OCI-M1 (cell line): ENCODE data around the gene CCNQ.

Experiments used
- DNase-seq: peaks from one replicate; lab custom pipeline; 2025; lab: John Stamatoyannopoulos, UW

Gene CCNQ

DNA sequence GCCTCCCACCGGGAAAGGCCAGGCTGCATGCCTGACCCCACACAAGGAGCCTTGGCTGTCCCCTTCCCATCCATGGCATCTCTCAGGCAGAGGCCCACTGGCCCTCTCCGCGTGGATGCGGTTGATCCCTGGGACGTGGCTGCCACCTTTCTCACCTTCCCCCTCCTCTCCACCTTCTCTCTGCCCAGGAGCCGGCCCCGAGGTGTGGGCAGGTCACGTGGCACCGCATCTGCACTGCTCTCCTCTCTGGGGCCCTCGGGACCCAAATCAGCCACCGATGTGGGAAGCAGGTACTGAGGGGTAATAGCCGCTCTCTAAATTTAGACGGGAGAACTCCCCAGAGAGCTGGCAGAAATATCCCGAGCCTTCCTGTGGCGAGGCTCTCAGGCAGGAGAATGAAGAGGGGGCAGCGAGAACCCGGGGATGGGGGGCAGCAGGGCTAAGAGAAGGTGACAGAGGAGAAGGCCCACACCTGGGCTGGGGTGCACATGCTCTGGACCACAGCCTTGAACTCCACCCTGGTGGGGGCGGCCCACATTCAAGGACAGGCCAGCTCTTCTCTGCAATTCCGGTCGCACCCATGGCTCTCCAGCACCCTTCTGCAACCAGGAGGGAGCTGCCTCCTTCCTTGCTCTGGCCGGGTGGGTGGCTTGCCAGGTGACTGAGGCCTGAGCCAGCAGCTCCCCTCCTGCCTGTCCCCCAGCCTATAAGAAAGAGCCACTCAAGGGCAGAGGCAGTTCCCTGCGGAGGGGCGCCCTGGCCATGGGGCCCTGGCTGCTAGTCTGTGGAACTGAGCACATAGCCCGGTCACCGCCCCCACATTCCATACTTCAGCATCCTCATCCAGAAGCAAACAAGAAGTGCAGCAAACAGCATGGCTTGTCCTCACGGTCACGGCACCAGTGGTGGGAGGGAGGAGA lies 38.4 kb upstream of the CCNQ start:
- no peak for DNase-seq

DNA sequence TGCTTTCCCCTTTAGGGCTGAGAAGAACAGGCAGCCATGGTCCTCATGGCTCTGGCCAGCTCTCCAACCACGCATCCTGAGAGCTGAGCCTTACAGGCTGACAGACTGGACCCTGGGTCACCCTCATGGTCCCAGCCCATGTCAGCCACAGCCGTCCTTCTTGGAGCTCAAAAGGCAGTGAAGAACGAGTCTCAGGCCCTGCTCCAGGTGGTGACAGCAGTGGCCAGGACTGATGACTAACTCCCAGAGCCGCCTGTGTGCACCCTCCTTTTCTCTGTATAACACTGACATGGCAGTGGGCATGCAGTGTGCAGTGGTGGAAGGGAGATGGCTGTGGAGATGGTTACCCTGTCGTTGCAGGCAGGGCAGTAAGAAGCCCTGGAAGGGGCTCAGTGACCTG lies 37.8 kb upstream of the CCNQ start:
- no peak for DNase-seq

- DNase-seq, result peak; percentile 28
These were observed 37.1 kb upstream of the CCNQ start for GRCh38 chrX:153635788-153636668.

DNA sequence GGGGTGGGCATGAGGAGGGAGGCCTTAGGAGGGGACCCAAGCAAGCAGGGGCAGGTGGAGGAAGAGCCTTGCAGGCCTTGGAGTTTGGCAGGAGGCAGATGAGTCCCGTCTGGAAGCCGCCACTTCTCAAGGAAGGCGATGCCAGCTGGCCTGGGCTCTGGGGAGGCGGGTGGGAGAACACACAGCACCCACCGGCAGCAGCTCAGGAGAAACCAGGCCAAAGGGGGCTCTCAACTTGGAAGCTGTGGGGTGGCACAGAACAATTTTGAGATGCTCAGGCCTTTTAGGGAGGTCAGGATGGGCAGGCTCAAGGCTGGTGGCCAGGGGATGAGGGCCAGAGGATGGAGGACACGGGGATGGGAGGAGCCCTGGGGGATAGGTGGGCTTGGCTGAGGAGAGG lies 36.4 kb upstream of the CCNQ start:
- DNase-seq, result no peak

DNA sequence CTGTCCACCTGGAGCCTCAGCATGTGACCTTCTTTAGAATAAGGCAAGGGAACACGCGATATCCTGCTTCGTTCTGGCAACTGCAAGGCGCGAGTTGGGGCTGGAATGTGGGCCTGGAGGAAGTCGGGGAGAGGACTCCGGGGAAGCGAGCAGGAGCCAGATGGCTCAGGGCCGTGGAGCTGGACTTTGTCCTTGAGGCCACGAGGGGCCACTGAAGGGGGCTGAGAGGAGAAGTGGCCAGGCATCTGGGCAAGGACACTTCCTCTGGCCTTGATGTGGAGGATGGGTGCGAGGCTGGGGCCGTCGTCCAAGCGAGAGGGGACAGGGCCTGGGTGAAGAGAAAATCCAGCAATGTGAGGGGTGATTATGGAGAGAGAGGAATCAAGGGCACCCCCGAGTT lies 35.9 kb upstream of the CCNQ start:
- no peak for DNase-seq

DNA sequence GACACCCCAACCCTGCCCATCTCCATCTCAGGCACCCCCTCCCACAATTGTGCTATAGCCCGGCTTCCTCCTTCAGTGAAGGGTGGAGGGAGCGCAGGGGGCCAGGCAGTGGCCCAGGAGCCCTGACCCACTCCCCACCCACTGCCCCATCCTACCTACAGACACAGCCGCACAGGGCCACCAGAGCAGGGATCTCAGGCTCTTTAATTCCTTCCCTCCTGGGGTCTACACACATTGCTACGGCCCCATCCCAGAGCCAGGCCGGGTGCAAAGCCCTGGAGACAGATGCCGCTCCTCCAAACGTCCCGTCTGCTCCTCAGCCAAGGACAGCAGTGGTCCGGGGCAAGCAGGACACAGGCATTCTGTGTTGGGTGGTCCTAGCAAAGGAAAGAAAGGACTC lies 35.3 kb upstream of the CCNQ start:
- no peak for DNase-seq

- no peak for DNase-seq
These were observed 34.8 kb upstream of the CCNQ start for GRCh38 chrX:153633607-153634180.

DNA sequence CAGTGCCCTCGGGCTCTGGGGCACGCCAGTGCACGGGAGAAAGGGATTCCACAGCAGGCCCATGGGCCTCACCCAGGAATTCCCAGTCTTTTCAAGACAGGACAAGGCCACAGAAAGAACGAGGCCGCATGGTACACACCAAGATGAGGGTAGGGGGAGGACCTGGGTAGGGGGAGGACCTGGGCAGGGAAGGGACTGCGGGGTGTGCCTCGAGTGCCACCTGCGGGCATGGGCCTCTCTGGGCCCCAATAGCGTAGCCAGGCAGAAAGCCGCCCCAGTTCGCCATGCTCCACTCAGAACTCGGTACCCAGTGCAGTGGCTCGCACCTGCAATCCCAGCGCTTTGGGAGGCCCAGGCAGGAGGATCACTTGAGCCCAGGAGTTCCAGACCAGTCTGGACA lies 34.1 kb upstream of the CCNQ start:
- DNase-seq, result no peak

GRCh38 chrX:153632595-153632946 lies 33.6 kb upstream of the CCNQ start:
- no peak for DNase-seq

DNA sequence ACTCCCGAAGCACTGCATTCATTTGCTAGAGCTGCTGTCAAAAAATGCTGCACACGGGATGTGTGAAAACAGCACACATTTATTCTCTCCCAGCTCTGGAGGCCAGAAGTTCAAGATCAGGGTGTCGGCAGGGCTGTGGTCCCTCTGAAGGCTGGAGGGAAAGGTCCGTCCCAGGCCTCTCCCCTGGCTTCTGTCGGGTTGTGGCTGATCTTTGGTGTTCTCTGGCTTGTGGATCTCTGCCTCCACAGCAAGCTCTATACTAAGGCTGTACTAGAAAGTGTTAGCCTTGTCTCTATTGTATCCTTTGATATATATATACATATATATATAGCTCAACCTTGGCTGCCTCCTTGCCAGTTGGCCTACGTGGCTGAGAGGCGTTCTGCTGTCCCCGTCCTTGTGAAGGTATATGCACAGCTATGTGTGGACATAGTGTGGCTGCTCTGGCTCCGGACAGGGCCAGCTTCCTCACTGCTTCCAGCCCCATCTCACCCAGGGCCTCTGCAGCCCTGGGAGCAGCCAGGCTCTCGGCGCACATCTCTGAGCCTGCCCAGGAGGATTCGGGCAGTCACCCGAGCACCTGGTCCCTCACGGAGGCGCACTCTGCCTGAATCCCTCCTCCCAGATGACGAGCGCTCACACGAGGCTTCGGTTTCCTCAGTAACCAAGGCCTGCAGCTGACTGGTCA lies 33.1 kb upstream of the CCNQ start:
- no peak for DNase-seq

DNA sequence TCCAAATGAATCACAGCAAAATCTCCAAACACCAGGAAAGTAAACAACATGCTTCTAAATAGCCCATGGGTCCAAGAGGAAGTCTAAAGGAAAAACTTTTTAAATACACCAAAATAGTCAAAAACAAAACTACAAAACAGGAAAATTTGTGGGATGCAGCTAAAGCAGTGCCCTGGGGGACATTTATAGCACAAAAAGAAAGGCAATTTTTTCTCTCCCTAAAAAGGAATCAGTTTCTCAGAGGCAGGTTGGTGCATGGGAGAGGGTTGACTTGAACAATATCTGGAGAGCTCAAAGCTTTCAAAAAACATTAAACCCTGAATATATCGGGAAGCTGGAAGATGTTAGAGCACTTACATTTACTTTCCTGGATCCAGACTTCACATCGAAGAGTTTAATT lies 32.4 kb upstream of the CCNQ start:
- DNase-seq, result no peak

- DNase-seq, result no peak
These were observed 29.7 kb upstream of the CCNQ start for GRCh38 chrX:153628665-153629064.

- DNase-seq, result no peak
These were observed 29.2 kb upstream of the CCNQ start for GRCh38 chrX:153628129-153628528.

DNA sequence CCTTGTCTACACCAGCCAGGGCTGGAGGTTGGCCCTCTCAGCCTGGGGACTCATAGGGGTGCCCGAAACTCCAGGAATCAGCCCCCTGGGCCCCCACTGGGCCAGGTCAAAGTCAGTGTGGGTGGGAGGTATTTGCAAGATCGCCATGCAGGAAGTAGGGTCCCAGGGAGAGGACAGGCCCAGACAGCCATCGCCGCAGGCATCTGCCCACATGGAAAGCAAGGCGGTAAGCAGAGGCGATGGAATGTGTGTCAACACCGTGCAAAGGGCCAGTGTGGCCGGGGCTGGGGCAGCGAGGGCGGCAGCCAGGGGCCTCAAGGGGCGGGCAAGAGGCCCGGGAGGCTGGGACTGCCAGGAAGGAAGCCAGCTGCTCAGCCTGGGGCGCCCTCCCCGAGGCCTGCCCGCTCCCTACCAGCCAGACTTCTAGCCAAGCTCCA lies 28.8 kb upstream of the CCNQ start:
- no peak for DNase-seq

DNA sequence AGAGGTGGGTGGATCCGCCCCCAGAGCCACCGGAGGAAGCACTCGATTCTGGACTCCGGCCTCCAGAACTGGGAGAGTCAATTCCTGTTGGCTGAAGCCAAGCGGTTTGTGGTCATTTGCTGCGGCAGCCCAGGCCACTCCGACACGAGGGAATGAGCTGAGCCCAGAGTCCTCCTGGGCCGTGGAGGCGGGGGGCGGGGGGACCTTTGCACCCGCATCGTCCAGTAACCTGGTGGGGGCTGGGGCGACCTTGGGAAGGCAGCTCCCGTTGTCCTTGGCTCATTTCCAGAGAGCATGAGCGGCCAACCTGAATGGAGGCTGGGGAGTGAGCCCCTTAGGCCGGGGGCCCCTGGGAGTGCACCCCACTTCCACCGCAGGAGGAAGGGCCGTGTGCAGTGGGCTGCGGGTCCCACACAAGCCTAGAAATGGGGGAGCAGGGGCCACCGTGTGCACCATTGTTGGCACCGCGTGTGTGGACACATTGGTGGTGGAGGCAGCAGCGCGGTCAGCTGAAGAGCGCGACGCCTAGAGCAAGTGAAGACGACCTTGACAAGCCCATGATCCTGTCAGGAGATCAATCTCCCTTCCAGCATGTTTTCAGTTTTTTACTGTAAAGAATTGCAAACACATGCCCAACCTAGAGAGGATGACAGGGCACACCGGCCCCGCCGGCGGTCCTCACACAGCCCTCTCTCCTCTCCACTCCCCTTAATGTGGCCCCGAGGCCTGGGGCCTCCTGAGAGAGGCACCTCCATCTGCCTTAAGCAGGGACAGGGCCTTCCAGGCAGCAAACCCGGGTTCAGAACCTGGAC lies 28.1 kb upstream of the CCNQ start:
- DNase-seq, result no peak

- no peak for DNase-seq
These were observed 27.2 kb upstream of the CCNQ start for GRCh38 chrX:153626025-153626633.

DNA sequence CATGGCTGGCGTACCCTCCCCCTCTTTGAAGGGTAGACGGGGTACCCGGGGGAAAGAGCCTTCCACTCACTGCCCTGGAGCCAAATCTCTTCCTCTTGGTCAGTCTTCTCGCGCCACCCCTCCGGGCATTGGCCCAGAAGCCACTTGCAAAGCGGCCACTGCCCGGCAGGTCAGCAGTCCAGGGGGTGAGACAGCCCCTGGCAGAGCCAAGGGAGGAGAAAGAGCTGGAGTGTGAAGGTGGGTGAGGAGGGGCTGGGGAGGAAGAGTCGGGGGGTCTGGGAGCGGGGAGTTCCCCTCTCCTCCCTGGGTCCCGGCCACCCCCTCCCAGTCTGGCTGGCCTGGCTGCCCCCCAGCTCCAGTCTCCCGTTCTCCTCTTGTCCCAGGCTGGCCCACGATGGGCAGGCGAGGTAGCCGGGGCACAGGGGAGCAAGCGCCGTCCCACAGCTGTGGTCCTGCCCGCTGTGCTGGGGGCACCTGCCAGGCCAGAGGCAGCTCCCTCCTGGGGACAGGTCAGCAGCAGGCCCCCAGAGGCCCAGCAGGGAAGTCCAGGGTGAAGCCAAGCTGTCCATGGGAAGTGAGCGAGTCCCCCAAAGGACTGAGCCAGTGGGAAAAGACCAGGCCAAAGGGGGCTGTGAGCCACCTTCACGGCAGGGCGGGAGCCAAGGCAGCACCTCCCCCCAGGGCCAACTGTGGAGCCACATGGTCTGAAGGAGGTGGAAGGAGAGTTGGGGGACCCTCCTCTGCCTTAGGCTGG lies 26.5 kb upstream of the CCNQ start:
- no peak for DNase-seq

DNA sequence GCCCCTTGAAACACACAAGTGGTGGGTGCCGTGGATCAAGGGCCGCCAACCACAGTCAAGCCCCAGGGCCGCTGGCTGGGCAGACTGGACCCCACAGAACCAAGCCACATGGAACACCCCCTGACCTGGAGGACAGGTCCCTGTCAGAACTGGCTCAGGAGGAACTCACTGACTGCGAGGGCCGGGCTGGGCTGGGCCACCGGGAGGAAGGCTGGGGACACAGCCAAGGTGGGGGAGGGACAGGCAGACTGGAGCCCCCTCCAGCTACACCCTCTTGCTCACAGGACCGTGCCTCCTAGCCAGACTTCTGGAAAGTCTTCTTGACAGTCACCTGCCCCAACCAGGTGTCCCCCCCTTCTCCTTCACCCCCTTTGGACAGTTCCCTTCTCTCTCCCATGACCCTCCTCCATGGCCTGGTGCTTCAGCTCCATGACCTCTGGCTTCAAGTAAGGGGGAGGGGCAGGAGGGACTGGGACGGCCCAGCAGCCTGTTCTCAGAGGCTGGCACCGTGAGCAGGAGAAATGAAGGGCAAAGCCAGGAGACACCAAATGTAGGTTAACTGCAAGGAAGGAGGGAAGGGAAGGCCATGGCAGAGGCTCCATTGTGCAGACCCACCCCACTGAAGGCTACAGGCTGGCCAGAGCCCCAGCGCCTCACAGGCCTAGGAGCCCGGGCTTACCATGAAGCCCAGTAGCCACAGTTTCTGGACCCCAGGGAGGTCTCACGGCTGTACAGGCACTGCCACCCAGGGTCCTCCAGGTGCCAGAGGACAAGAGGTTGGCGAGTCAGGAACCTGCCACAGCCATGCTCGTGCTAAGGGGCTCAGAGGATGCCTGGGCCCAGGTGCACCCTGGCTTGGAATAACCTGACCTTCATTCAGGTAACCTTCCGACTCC lies 25.5 kb upstream of the CCNQ start:
- DNase-seq, result no peak
